GM19238 (cell line): ENCODE data around the gene USP37.

Experiments used
- DNase-seq: peaks from one replicate; pipeline ENCODE4 v3.0.0; 2011; ENCODE audit warnings: low spot score; ENCODE audit not compliant: insufficient read length

The USP37 gene

GRCh38 chr2:218568190-218569037, at the start of gene USP37, which contains the start of gene CNOT9:
TSS of gene USP37 (minus strand) at chr2:218568351. CDS start at chr2:218558653, 9,698 bp downstream.
TSS of gene CNOT9 (plus strand) at chr2:218568839. CDS start at chr2:218568955, 116 bp downstream.
- peak; percentile 82 for DNase-seq

- DNase-seq = no peak
These were observed 47.7 kb upstream of the USP37 start for GRCh38 chr2:218615868-218616315.

GRCh38 chr2:218607436-218608115, 39.4 kb upstream of the USP37 start, which contains the start of gene PLCD4:
TSS of gene PLCD4 (plus strand) at chr2:218607899. CDS start at chr2:218615740, 7,841 bp downstream.
- no peak for DNase-seq

GRCh38 chr2:218605432-218605831, 37.3 kb upstream of the USP37 start:
- no peak for DNase-seq

- DNase-seq = no peak
These were observed 17.4 kb upstream of the USP37 start for GRCh38 chr2:218585541-218585940.

- DNase-seq = no peak
These were observed 16.1 kb upstream of the USP37 start for GRCh38 chr2:218583983-218584850.

GRCh38 chr2:218582076-218582475, 13.9 kb upstream of the USP37 start:
- no peak for DNase-seq

- no peak for DNase-seq
These were observed 10.2 kb upstream of the USP37 start for GRCh38 chr2:218578272-218578877.

GRCh38 chr2:218577482-218578220, 9.5 kb upstream of the USP37 start:
- DNase-seq = no peak

- DNase-seq = no peak
These were observed 8.7 kb upstream of the USP37 start for GRCh38 chr2:218576854-218577253.

- no peak for DNase-seq
These were observed 2.7 kb upstream of the USP37 start for GRCh38 chr2:218570850-218571249.

GRCh38 chr2:218569661-218570500, 1.7 kb upstream of the USP37 start:
- no peak for DNase-seq

GRCh38 chr2:218569038-218569431, 884 bp upstream of the USP37 start:
- DNase-seq = peak; percentile 13

- DNase-seq = no peak
These were observed 358 bp downstream of the USP37 start for GRCh38 chr2:218567797-218568189.

GRCh38 chr2:218566296-218566695, 1.9 kb downstream of the USP37 start:
- no peak for DNase-seq

GRCh38 chr2:218564056-218564455, 4.1 kb downstream of the USP37 start:
- no peak for DNase-seq

- no peak for DNase-seq
These were observed 9.2 kb downstream of the USP37 start for GRCh38 chr2:218558986-218559385.

- DNase-seq = no peak
These were observed 10.2 kb downstream of the USP37 start for GRCh38 chr2:218557941-218558340.

- no peak for DNase-seq
These were observed 12.6 kb downstream of the USP37 start for GRCh38 chr2:218555527-218555926.
